GM12865 (cell line): ENCODE results near the gene KNOP1.
"Not testable (repeated sequence)": the region's sequence is repeated elsewhere in the genome, so short reads cannot be mapped to it uniquely, and the experiment has no call there.

Source experiments
- DNase-seq: peaks from one replicate; pipeline ENCODE4 v3.0.0; 2010; ENCODE audit warnings: low read depth
- H3K4me3 ChIP-seq: 2 replicates; pipeline ENCODE4 v1.5.1; 2011; ENCODE audit warnings: mild to moderate bottlenecking, low read depth, low read length, control low read depth
- TF ChIP-seq, protein P1 (sequence below): IDR thresholded peaks from 2 replicates; pipeline ENCODE4 v1.5.1; 2011; ENCODE audit warnings: low read length, control low read depth, low read depth, inconsistent platforms; ENCODE audit not compliant: insufficient read depth; ENCODE audit errors: missing control alignments

KNOP1 gene

DNA sequence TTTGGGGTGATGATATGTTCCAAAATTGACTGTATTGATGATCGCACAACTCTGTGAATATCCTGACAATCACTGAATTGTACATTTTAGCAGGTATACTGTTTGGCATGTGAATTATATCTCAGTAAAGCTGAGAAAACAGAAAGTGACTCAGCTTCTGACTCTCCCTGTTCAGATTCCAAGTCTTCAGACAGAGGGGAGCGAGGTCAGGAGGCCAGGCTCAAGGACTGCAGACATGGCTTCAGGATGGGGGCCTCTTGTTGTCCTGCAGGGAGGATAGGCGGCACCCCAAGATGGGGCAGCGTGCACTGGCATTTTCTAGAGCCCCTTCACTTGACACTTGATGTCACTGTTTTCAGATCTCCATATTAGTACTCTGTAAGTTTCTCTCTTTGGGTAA, 45.6 kb downstream of the KNOP1 start:
- TF ChIP-seq, protein P1, sequence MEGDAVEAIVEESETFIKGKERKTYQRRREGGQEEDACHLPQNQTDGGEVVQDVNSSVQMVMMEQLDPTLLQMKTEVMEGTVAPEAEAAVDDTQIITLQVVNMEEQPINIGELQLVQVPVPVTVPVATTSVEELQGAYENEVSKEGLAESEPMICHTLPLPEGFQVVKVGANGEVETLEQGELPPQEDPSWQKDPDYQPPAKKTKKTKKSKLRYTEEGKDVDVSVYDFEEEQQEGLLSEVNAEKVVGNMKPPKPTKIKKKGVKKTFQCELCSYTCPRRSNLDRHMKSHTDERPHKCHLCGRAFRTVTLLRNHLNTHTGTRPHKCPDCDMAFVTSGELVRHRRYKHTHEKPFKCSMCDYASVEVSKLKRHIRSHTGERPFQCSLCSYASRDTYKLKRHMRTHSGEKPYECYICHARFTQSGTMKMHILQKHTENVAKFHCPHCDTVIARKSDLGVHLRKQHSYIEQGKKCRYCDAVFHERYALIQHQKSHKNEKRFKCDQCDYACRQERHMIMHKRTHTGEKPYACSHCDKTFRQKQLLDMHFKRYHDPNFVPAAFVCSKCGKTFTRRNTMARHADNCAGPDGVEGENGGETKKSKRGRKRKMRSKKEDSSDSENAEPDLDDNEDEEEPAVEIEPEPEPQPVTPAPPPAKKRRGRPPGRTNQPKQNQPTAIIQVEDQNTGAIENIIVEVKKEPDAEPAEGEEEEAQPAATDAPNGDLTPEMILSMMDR: no peak
- no peak for DNase-seq
- H3K4me3 ChIP-seq: no peak overlapping the region

DNA sequence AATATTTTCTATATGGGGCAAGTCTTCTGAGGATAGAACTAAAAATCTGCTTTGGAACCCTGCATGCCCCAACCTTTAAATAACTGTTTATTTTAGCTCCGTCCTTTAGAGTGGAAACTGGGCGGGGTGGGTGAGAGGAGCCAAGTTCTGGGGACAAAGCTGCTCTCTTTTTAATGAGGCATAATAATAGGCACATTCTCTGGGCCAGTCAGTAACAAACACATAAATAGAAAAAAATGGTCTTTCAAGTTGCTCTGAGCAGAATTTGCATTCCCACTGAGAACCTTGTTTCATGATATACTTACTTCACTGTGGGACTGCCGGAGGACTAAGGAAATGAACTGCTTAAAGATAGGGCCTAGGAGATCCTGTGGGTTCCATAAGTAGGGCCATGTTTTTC, 51.5 kb downstream of the KNOP1 start:
- TF ChIP-seq, protein P1: no peak
- DNase-seq: no peak
- no peak overlapping the region for H3K4me3 ChIP-seq

GRCh38 chr16:19665313-19665712, 52.7 kb downstream of the KNOP1 start:
- DNase-seq, H3K4me3 ChIP-seq: not testable (repeated sequence)

GRCh38 chr16:19664166-19664565, 53.9 kb downstream of the KNOP1 start:
- TF ChIP-seq, protein P1: no peak
- DNase-seq: no peak
- H3K4me3 ChIP-seq: no peak overlapping the region

DNA sequence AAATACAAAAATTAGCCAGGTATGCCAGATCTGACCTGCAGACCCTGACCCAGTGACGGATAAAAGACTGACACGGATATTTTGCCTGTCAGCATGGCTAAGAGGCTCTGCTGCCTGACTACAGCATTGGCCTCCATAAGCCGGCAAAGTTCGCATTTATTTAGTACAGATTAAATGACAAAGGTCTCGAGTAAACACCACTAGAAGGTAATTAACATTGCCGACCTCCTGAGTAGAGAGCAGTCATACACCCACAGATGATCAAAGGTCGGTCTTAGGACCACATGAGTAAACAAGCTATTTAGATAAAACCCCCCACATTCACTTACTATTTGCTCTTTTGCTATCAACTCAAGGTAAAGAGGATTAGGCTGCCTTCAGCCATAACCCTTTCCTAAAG, 55.7 kb downstream of the KNOP1 start:
- DNase-seq: no peak
- no peak overlapping the region for H3K4me3 ChIP-seq
- TF ChIP-seq, protein P1: no peak

DNA sequence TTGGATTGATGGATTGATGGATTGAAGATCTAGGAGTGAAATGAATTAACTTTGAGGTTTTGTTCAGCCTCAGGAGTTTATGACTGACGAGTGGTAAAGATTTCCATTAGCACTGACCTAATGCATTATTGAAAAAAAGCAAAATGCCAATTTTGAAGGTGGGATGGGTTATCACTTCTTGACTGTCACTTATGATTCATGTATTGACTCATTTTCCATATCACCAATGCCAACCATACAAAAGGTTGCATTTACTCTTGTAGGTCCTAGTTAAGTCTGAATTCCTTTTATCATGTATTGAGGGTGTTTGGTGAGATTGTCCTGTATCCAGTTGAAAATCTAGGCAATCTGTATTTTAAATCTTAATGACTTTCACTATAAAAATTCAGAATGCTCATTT, 57.6 kb downstream of the KNOP1 start:
- no peak overlapping the region for H3K4me3 ChIP-seq
- TF ChIP-seq, protein P1: no peak
- no peak for DNase-seq

DNA sequence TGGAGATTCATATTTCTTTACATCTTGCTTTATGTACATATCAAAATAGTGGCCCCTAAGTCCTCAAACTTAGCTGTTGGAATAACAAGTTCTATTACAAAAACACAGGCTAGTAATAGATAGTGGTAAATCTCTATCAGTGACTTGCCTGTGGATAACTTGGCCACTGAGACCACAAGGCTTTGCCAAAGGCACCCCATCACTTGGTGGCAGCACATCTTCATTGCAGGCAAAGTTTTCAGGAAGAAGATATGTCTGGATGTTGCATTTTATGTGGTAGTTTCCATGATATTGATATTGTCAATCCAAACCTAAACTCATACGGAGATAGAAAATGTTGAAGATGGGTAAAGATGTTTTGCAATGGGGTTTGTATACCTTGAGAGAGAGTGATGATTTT, 58.5 kb downstream of the KNOP1 start:
- no peak for DNase-seq
- H3K4me3 ChIP-seq: no peak overlapping the region
- TF ChIP-seq, protein P1: no peak
